Large intestine (tissue), 3 donors: ENCODE results near the gene ZBTB7B. TPM values are rescaled to one million over a fixed set of nuclear protein-coding genes. Genes with fewer than 3 reads are reported as not detected.
"Not testable (repeated sequence)": the region's sequence is repeated elsewhere in the genome, so short reads cannot be mapped to it uniquely, and the experiment has no call there.

ENCODE experiments used
- DNase-seq, 2 donors: peaks; one replicate each; pipeline versions ENCODE4 v3.0.0 to v3.0.0-alpha.2; 2013
- H3K27ac ChIP-seq: one replicate; pipeline ENCODE4 v1.5.1; 2013; ENCODE audit warnings: low read length
- H3K27me3 ChIP-seq: 2 replicates; pipeline ENCODE4 v1.6.1; 2013; ENCODE audit warnings: low read length; ENCODE audit not compliant: control insufficient read depth, insufficient read depth
- H3K36me3 ChIP-seq: 2 replicates; pipeline ENCODE4 v1.6.1; 2013; ENCODE audit warnings: low read length; ENCODE audit not compliant: control insufficient read depth, insufficient read depth
- H3K4me1 ChIP-seq: one replicate; pipeline ENCODE4 v1.6.1; 2013; ENCODE audit warnings: low read length; ENCODE audit not compliant: control insufficient read depth, insufficient read depth
- H3K4me3 ChIP-seq: one replicate; pipeline ENCODE4 v1.5.1; 2013; ENCODE audit warnings: low read length
- H3K9me3 ChIP-seq: one replicate; pipeline ENCODE4 v1.6.1; 2013; ENCODE audit warnings: mild to moderate bottlenecking, low read depth, low read length, moderate library complexity; ENCODE audit not compliant: control insufficient read depth
- WGBS: methylation state at CpG from one replicate; pipeline ENCODE4 v1.1.5; 2013; ENCODE audit warnings: low lambda C conversion rate; ENCODE audit not compliant: insufficient coverage; 5-methylcytosine and 5-hydroxymethylcytosine counted together
- polyA plus RNA-seq: library from polyadenylated mRNA; unstranded; fragments of 120-200 nt; gene quantifications from one replicate; pipeline ENCODE4 v1.2.1, GENCODE V29; 2013

ZBTB7B gene
- polyA plus RNA-seq, 1 donor, result 45.1 TPM

DNA sequence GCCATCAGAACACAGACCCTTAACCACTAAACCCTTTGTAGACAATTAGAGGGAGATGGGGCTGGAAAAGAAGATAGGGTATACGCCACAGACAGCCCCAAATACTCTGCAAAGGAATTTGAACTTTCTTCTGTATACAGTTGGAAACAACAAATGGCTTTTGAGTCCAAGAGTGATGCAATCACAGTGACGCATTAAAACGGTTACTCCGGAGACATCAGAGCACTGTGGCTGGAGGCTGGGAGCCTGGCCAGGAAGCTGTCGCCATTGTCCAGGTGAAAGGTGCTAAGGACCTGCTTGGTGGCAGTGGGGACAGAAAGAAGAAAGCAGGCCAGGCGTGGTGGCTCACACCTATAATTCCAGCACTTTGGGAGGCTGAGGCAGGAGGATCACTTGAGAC lies 15.3 kb upstream of the ZBTB7B start:
- Histone ChIP-seq H3K4me1 (peaks cover 16% of the 10 kb centered on the region), H3K27me3 (no peaks in the 10 kb centered on the region), H3K36me3 (peaks cover 38% of the 10 kb centered on the region), H3K4me3 (no peak overlapping the region), H3K9me3 (no peaks in the 10 kb centered on the region), H3K27ac (no peak overlapping the region)
- WGBS, result no CpG with 5 or more reads among the region's 6 CpGs
- no peak for DNase-seq

DNA sequence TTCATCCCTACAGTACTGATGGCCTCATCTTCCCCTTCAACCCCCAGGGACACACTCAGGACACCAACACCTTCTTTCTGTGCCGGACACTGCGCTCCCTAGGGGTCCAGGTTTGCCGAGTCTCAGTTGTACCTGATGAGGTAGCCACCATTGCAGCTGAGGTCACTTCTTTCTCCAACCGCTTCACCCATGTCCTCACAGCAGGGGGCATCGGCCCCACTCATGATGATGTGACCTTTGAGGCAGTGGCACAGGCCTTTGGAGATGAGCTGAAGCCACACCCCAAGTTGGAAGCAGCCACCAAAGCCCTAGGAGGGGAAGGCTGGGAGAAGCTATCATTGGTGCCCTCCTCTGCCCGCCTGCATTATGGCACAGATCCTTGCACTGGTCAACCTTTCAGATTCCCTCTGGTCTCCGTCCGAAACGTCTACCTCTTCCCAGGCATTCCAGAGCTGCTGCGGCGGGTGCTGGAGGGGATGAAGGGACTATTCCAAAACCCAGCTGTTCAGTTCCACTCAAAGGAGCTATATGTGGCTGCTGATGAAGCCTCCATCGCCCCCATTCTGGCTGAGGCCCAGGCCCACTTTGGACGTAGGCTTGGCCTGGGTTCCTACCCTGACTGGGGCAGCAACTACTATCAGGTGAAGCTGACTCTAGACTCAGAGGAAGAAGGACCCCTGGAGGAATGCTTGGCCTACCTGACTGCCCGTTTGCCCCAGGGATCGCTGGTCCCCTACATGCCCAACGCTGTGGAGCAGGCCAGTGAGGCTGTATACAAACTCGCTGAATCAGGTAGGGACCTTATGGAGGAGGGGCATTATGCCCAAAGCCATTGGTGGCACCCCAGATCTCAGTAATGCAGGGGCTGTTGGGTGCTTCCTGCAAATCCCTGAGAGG lies 14.3 kb upstream of the ZBTB7B start:
- WGBS, result no CpG with 5 or more reads among the region's 17 CpGs
- no peak overlapping the region for H3K27ac ChIP-seq
- no peak for DNase-seq
- H3K4me1 ChIP-seq, result peaks cover 12% of the 10 kb centered on the region
- peaks cover 43% of the 10 kb centered on the region for H3K36me3 ChIP-seq
- no peaks in the 10 kb centered on the region for H3K9me3 ChIP-seq
- H3K27me3 ChIP-seq, result no peaks in the 10 kb centered on the region
- no peak overlapping the region for H3K4me3 ChIP-seq

DNA sequence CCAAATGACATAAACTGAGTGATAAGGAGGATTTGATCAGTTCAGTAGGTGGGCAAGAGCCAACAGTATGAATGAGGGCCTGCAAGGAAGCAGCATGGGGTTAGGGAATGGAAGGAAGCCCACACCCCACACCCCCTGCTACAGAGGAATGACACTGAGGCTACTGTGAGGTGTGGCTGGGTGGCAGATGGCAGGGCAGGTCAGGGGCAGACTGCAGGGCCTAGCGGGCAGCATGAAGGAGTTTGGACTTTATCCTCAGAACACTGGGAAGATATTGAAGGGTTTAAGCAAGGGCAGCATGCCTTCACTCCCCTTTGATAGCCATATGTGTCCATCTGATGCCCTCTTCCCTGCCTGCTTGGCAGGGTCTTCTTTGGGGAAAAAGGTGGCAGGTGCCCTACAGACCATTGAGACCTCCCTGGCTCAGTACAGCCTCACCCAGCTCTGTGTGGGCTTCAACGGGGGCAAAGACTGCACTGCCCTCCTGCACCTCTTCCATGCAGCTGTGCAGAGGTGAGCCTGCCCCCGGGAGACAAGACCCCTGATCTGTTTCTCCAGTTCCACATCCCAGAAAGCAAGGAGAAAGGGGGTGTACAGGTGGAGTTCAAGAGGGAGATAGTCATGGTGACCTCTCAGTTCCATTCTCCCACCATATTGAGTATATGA lies 13.3 kb upstream of the ZBTB7B start:
- H3K4me3 ChIP-seq, result no peak overlapping the region
- WGBS, result no CpG with 5 or more reads among the region's 3 CpGs
- H3K27ac ChIP-seq, result no peak overlapping the region
- H3K4me1 ChIP-seq, result peaks cover 12% of the 10 kb centered on the region
- DNase-seq, result peak in 1 of 2 donors; percentile 45
- no peaks in the 10 kb centered on the region for H3K9me3 ChIP-seq
- H3K36me3 ChIP-seq, result peaks cover 43% of the 10 kb centered on the region
- H3K27me3 ChIP-seq, result no peaks in the 10 kb centered on the region

DNA sequence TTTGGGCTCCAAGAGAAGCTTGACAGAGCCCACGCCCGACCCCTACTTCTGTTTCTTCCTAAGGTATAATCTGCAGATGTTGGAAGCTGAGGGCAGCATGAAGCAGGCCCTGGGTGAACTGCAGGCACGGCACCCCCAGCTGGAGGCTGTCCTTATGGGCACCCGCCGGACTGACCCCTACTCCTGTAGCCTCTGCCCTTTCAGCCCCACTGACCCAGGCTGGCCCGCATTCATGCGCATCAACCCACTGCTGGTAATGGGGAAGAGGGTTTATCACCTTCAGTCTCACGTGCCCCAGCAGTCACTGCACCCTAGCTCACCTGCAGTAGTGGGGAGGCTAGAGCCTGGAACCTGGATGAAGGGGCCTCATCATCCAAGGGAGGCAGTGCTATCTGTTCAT lies 12.3 kb upstream of the ZBTB7B start:
- WGBS, result no CpG with 5 or more reads among the region's 8 CpGs
- DNase-seq, result no peak
- H3K36me3 ChIP-seq, result peaks cover 43% of the 10 kb centered on the region

DNA sequence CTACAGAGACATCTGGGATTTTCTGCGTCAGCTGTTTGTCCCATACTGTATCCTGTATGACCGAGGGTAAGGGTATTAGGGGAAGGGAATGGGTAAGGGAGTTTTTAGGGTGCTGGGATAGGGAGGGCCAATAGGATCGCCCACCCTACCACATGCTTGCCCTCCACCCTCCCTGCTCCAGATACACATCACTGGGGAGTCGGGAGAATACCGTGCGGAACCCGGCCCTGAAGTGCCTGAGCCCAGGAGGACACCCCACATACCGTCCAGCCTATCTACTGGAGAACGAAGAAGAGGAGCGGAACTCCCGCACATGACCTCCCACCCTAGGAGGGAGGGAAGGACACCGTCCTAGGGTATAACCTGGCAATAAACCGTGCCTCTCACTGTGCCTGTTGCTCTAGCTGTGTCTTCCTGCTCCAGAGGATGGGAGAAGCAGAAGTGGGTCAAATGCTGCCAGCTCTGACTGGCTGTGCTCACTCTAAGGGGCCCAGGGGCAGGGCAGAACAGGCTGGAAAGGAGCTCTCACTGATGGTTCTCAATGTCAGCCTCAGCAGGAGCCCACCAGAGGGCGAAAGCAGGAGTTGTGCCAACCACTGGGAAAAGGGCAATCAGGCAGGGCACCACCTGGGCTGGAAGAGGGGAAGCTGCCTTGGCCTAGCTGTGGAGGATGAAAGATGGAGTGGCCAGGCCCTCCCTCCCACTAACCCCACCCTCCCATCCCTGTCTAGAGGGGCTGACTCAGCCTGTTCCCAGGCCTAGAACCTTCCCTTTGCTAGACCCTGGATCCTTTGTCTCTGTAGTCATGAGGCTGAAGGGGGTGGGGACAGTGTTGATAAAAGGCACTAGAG lies 9.7 kb upstream of the ZBTB7B start:
- Histone ChIP-seq H3K27me3 (no peaks in the 10 kb centered on the region), H3K36me3 (peaks cover 32% of the 10 kb centered on the region), H3K27ac (no peak overlapping the region), H3K4me1 (peaks cover 12% of the 10 kb centered on the region), H3K4me3 (no peak overlapping the region), H3K9me3 (no peaks in the 10 kb centered on the region)
- DNase-seq, result peak in 1 of 2 donors; percentile 30
- no CpG with 5 or more reads among the region's 14 CpGs for WGBS

More for the DNA sequence above, 12.3 kb upstream of the ZBTB7B start:
- H3K9me3 ChIP-seq, result no peaks in the 10 kb centered on the region
- H3K4me1 ChIP-seq, result peaks cover 12% of the 10 kb centered on the region
- H3K27ac ChIP-seq, result no peak overlapping the region
- H3K4me3 ChIP-seq, result no peak overlapping the region
- no peaks in the 10 kb centered on the region for H3K27me3 ChIP-seq

DNA sequence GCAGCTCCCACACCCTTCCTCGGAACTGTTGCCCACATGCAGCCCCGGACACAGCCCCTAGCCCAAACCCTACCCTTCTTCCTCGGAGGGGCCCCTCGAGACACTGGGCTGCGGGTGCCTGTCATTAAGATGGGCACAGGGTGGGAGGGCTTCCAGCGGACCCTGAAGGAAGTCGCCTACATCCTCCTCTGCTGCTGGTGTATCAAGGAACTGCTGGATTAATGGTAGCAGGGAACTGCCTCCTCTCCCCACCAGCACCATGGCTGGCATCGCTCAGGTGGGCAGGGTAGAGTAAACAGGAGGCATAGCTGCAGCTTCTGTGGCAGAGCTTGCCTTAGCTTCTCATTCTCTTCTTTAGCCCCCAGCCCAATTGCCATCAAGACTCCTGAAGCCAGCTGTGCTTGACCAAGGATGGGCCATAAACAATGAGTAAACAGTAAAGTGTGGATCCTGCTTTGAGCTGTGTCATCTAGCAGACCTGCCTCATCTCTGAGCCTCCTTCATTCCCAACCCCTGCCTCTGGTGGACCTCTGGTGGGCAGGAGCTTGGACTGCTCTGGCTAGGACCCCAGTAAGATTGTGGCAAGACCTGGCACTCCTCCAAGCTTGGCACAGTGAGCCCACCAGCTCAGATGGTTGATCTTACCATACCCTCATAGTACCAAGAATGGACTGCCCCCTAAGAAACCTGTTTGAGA lies 8.9 kb upstream of the ZBTB7B start, which contains the start of gene LENEP:
Gene LENEP (plus strand): TSS at position 15 of the 697 bp plus-strand sequence. CDS start 22 bp downstream, at position 37.
- no peak within 1 kb of the TSS for H3K27ac ChIP-seq
- no peak for DNase-seq
- H3K36me3 ChIP-seq, result peaks cover 24% of the 10 kb centered on the region
- peaks cover 11% of the 10 kb centered on the region for H3K4me1 ChIP-seq
- no peak within 1 kb of the TSS for H3K4me3 ChIP-seq
- no peaks in the 10 kb centered on the region for H3K9me3 ChIP-seq
- WGBS, result no CpG with 5 or more reads among the region's 8 CpGs
- no peaks in the 10 kb centered on the region for H3K27me3 ChIP-seq

GRCh38 chr1:154994269-154994587 lies 8.4 kb upstream of the ZBTB7B start:
- H3K4me1 ChIP-seq, result peaks cover 11% of the 10 kb centered on the region
- peaks cover 1% of the 10 kb centered on the region for H3K9me3 ChIP-seq
- no peak for DNase-seq
- no peak overlapping the region for H3K4me3 ChIP-seq
- H3K36me3 ChIP-seq, result peaks cover 19% of the 10 kb centered on the region
- H3K27me3 ChIP-seq, result no peaks in the 10 kb centered on the region
- WGBS, result no CpG with 5 or more reads among the region's 1 CpG
- H3K27ac ChIP-seq, result no peak overlapping the region

GRCh38 chr1:154994591-154994990 lies 8.0 kb upstream of the ZBTB7B start:
- WGBS, result no CpG with 5 or more reads among the region's 3 CpGs
- DNase-seq, result no peak
- Histone ChIP-seq H3K4me1 (peaks cover 10% of the 10 kb centered on the region), H3K36me3 (peaks cover 15% of the 10 kb centered on the region), H3K9me3 (peaks cover 2% of the 10 kb centered on the region), H3K4me3 (no peak overlapping the region), H3K27ac (no peak overlapping the region), H3K27me3 (no peaks in the 10 kb centered on the region)

- no CpG with 5 or more reads among the region's 13 CpGs for WGBS
- H3K4me3 ChIP-seq, H3K36me3 ChIP-seq, H3K9me3 ChIP-seq, H3K27me3 ChIP-seq, H3K27ac ChIP-seq: not testable (repeated sequence)
- peak in 1 of 2 donors; percentile 65 for DNase-seq
- H3K4me1 ChIP-seq, result peaks cover 15% of the 10 kb centered on the region
These were observed 7.2 kb upstream of the ZBTB7B start for GRCh38 chr1:154995301-154995983.
